ENCODE measurements around the gene PCK2.

The PCK2 gene

GRCh38 chr14:24062216-24062980 lies 31.7 kb upstream of the PCK2 start:
- DNase-seq: no peak

- DNase-seq: no peak
These were observed 30.8 kb upstream of the PCK2 start for GRCh38 chr14:24063263-24063836.

GRCh38 chr14:24064091-24064795 lies 29.9 kb upstream of the PCK2 start:
- no peak for DNase-seq

- no peak for DNase-seq
These were observed 29.3 kb upstream of the PCK2 start for GRCh38 chr14:24064856-24065255.

- no peak for DNase-seq
These were observed 28.7 kb upstream of the PCK2 start for GRCh38 chr14:24065408-24065807.

GRCh38 chr14:24066496-24067132 lies 27.5 kb upstream of the PCK2 start:
- DNase-seq: no peak

- DNase-seq: no peak
These were observed 26.7 kb upstream of the PCK2 start for GRCh38 chr14:24067133-24068082.

GRCh38 chr14:24068711-24069410 lies 25.2 kb upstream of the PCK2 start:
- no peak for DNase-seq

GRCh38 chr14:24069411-24069735 lies 24.7 kb upstream of the PCK2 start:
- no peak for DNase-seq

GRCh38 chr14:24070285-24071143 lies 23.6 kb upstream of the PCK2 start:
- DNase-seq: no peak

- DNase-seq: peak; percentile 43 to 60
These were observed 22.9 kb upstream of the PCK2 start, which contains the start of gene CPNE6 for GRCh38 chr14:24071144-24071697. Gene CPNE6, plus strand, starts transcription at chr14:24071562. Its CDS starts 1,375 bp downstream, at chr14:24072937.

- DNase-seq: no peak
These were observed 22.2 kb upstream of the PCK2 start for GRCh38 chr14:24071836-24072430.

- DNase-seq: no peak
These were observed 21.7 kb upstream of the PCK2 start for GRCh38 chr14:24072436-24072835.

- no peak for DNase-seq
These were observed 20.9 kb upstream of the PCK2 start for GRCh38 chr14:24072881-24073877.

- DNase-seq: no peak
These were observed 19.3 kb upstream of the PCK2 start for GRCh38 chr14:24074625-24075484.

GRCh38 chr14:24075485-24076301 lies 18.4 kb upstream of the PCK2 start:
- no peak for DNase-seq

- DNase-seq: no peak
These were observed 17.9 kb upstream of the PCK2 start for GRCh38 chr14:24076302-24076601.

Data from stimulated activated CD4-positive, alpha-beta T cell treated with anti-CD3 and anti-CD28 coated beads, Interleukin-2, amount 100 ng/mL, for 24 hours (primary cell).